GM10266 (cell line): ENCODE results near the gene FRMD3.
A peak's percentile ranks its signal among the peaks of the same experiment; 100 is the strongest.

Experiments used
- DNase-seq: peaks from one replicate; pipeline ENCODE4 v3.0.0; 2012; ENCODE audit errors: extremely low spot score
- CTCF ChIP-seq: IDR thresholded peaks from 2 replicates; pipeline ENCODE4 v1.5.1; 2012; ENCODE audit warnings: mild to moderate bottlenecking, low read depth; ENCODE audit not compliant: control insufficient read depth, insufficient read depth; ENCODE audit errors: missing control alignments

The FRMD3 gene

GRCh38 chr9:83538172-83538889, at the start of gene FRMD3:
Gene FRMD3 (minus strand): TSS chr9:83538401. CDS start chr9:83538231, 170 bp downstream.
- no peak for DNase-seq
- TF ChIP-seq CTCF: peak; percentile 10

DNA sequence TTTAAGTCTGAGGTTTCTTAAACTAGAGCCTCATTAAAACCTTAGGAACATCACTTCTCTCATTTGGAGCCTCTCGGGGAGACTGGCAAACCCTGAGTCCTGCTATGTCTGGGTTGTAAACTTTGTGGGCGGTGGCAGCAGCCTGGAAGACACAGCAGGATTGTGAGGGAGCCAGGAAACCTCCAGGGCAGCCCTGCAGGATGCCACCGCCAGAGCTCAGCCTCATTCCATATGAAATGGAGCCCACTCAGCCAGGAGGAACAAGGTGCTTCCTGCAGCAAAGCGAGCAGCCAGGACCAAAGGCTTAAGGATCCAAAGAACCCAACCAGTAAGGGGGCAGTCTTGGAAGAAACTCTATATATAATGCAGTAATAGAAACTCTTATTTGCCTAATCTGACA, 46.8 kb upstream of the FRMD3 start:
- no peak for TF ChIP-seq CTCF
- DNase-seq: no peak

- peak; percentile 49 for TF ChIP-seq CTCF
- DNase-seq: peak; percentile 35
Measured at GRCh38 chr9:83583151-83584014, 45.2 kb upstream of the FRMD3 start.

DNA sequence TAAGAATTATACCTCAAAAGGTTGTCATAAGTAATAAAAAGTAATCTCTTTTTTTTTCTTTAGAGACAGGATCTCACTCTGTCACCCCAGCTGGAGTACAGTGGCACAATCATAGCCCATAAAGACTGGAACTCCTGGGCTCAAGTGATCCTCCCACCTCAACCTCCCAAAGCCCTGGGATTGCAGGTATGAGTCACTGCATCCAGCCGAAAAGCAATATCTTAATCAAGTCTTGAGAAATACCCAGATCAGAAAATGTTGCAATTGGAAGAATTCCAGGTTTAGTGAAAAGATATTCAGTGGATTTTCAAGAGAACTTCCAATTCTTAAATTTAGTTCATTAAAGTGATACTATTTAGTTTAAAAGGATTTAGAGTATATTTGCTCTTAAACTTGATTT, 43.8 kb upstream of the FRMD3 start:
- TF ChIP-seq CTCF: no peak
- DNase-seq: no peak

GRCh38 chr9:83574482-83574881, 36.3 kb upstream of the FRMD3 start:
- no peak for TF ChIP-seq CTCF
- DNase-seq: no peak

GRCh38 chr9:83572524-83572923, 34.3 kb upstream of the FRMD3 start:
- TF ChIP-seq CTCF: no peak
- DNase-seq: no peak

DNA sequence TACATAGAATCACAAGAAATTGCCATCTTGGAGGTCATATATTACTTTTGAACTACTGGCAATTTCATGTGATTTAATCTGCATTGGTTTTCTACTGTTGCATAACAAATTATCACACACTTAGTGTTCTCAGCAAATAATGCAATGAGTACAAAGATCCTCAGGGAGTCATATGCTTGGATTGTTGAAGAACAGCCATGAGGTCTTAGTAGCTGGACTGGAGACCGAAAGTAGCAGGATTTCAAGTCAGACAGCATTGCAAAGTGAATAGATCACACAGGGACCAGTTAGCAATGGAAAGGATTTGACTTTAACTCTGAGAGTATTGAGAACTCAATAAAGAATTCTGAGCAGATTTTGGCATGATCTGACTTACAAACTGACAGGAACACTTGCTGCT, 32.2 kb upstream of the FRMD3 start:
- DNase-seq: no peak
- TF ChIP-seq CTCF: no peak
